GM19193 (cell line): ENCODE results near the gene SBF2.

ENCODE experiments used
- POLR2A ChIP-seq: IDR thresholded peaks from 4 replicates; pipeline ENCODE4 v1.6.1; 2011; ENCODE audit not compliant: insufficient read depth, insufficient read length; ENCODE audit errors: extremely low read depth

The SBF2 gene

DNA sequence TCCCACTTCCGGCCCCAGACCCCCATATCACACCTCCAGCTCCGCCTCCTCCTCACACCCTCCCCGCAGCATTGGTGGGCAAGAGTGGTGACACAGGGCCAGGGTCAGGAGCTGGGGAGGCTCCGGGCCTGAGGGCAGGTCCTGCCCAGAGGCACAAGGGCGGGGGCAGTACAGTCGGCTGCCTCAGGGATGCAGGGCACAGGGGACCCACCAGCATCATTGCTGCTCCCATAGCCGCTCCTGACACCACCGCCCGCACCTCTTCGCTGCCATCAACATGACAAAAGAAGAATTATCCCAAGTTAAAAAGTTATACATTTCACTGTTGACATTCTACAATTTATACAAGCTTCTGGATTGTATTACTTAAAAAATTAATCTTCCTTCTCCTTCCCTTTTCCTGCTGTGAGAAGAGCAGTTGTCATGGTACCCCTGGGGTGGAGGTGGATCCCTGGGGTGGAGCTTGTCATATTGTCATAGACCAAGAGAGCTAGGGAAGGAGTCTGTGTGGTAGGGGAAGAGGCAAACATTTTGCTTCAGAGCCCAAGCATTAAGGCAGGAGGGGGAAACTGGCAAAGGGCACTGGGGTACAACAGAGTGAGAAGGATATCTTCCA lies 4.1 kb downstream of the SBF2 start:
- TF ChIP-seq POLR2A: no peak

DNA sequence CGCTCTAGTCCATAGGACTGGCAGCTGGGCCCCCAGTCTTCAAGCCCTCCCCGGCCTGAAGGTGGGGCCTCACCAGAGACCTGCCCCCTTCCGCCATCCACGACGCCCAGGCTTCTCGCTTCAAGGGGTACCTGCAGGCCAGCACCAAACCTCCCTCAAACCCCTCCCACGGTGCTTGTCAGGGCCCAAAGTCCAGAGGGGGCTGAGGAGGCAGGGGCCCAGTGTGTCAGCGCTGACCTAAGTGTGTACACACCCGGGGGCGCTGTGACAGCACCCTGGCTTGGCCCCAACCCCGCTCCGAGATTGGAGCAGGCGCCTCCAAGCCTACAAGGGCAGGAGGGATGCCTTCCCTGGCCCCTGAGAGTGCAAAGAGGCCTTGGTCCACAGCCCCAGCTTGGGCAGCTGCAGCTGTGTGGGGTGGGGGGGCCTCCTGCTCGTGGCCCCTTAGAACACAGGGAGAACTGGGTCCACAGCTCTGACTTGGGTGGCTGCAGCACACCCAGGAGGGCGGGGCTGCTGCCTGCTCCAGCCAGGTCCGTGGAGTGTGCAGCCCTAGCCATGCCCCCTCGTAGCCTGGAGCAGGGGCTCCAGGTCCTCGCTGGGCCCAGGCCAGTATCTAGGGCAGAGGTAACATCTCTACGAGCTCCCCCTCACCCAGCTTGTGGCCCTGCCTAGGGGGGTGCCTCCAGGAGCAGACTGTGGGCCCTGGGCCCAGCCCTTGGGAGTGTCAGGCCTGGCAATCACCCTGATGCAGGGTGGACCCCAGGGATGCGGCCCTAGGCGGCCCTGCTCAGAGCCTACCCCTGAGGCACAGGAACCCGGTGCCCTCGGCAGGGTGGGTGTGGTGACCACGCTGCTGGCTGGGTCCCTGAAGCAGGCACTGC lies 4.9 kb downstream of the SBF2 start:
- TF ChIP-seq POLR2A: no peak

- no peak for TF ChIP-seq POLR2A
Observed at GRCh38 chr11:10287766-10288715, 6.0 kb downstream of the SBF2 start.

DNA sequence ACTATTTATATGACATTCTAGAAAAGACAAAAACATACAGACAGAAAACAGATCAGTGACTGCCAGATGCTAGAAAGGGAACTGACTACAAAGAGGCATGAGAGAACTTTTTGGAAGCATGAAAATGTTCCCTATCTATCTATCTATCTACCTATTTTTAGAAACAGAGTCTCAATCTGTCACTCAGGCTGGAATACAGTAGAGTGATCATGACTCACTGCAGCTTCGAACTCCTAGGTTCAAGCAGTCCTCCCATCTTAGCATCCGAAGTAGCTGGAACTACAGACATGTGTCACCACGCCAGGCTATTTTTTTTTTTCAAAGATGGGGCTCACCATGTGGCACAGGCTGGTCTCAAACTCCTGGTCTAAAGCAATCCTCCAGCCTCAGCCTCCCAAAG lies 6.9 kb downstream of the SBF2 start:
- no peak for TF ChIP-seq POLR2A

GRCh38 chr11:10285148-10285802 lies 8.7 kb downstream of the SBF2 start:
- TF ChIP-seq POLR2A: no peak

- TF ChIP-seq POLR2A: no peak
Observed at GRCh38 chr11:10283991-10284390, 10.0 kb downstream of the SBF2 start.

DNA sequence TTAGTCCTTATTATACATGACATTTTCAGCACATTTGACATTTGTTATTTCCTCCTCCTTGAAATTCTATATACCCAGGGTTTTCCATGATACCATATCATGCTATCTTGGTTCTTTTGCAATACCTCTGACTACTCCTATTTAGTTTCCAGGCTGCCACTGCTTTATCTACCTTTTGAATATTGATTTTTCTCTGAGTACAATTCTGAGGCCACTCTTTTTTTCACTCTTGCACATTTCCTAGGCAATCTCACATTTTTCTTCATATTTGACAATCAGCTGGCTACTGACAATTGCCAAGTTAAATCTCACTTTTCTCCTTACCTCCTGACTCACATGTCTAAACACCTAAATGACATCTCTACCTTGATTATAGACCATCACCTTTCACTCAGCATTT lies 11.9 kb downstream of the SBF2 start:
- TF ChIP-seq POLR2A: no peak

DNA sequence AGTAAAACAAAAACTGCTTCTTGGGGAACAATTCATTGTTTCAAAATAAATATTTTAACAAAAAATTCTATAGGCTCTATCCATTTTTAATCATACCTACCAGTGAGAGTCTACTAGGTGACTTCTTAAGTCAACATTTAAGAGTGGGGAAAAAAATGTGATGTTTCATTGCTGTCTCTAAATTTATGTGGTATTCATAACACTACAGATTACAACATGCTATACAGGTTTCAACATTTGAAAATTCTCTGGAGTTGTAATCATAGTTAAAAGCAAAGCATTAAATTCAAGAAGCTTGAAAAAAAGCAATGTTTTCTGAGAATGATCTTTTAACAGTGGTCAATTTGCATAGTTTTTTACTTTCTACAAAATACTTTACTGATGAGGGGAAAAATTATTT lies 18.3 kb downstream of the SBF2 start:
- TF ChIP-seq POLR2A: no peak

DNA sequence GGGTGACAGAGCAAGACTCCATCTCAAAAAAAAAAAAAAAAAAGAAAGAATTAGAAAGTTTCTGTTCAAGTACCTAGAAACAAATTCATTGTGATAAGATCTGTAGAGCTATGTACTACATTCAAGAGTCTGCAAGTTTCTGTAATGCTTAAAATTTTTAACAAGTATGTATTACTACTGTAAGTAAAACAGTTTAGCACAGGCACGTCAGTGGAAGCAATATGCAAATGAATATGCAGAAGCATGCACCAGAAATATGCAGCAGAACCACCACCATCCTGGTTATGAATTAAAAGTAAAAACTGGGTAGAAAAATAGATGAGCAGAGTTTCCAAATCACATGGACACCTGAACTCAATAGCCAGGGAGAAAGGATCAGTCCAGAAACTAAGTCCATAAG lies 19.3 kb downstream of the SBF2 start:
- TF ChIP-seq POLR2A: no peak

- no peak for TF ChIP-seq POLR2A
Observed at GRCh38 chr11:10273738-10274137, 20.3 kb downstream of the SBF2 start.

DNA sequence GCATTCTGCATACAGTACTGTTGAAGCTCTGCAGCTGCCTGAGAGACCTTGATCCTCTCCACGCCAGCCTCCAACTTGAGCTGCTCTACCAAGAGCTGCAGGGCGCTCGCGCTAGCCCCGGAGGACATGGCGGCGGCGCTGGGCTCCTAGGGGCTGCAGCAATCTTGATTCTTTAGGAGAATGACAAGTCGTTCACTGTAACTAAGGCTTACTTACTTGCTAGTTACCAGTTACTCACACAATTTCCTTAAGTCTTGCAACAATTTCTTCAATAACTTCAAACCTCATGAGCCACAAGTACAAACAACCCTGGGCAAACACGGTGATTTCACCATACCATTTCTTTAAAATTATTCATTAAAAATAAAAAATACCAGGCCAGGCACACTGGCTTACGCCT lies 21.9 kb downstream of the SBF2 start:
- no peak for TF ChIP-seq POLR2A

DNA sequence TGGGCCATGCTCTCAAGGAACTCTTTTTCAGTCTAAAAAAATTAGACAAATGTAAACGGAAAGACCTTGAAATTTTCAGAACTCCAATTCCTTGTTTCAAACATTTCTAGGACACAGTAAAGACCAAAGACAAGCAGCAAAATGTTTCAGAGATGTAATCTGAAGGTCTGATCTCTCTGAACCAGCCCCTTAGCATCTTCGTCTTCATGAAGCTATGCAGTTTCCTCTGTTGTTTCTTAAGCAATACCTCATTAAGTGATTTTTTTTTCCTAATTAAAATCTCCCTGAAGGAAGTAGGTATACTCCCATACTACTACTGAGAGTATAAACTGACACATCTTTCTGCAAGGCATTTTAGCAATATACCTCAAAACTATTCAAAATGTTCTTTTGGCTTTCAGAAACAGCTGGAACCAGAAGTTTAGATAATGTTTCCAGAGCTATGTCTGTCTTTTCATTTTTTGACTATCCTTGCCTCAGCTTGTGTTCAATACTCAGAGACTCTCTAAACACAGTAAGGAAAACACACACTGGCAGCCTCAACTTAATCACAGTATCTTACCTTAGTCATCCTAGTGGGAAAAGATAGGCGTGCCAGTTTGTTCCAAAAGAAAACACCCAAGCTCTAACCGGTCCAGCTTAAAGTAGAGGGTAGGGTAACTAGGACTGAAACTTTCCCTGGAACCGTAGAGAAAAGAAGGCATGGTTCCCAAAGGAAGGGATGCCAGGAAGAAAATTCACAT lies 25.1 kb downstream of the SBF2 start:
- TF ChIP-seq POLR2A: no peak

GRCh38 chr11:10267821-10268220 lies 26.2 kb downstream of the SBF2 start:
- TF ChIP-seq POLR2A: no peak

DNA sequence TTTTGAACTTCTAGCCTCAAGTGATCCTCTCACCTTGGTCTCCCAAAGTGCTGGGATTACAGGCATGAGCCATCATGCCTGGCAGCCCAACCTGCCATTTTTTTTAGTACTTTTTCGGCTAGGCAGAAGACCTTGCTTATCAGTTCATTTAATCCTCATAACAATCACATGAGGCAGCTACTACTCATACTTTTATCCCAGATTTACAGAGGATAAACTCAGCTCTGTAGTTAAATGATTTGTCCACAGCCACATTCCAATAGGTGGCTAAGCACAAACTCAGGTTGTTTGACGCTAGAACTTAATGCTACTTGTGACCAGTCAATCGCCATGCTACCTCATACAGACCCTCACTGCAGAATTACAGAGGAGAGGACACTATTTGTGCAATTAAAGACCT lies 28.1 kb downstream of the SBF2 start:
- no peak for TF ChIP-seq POLR2A

DNA sequence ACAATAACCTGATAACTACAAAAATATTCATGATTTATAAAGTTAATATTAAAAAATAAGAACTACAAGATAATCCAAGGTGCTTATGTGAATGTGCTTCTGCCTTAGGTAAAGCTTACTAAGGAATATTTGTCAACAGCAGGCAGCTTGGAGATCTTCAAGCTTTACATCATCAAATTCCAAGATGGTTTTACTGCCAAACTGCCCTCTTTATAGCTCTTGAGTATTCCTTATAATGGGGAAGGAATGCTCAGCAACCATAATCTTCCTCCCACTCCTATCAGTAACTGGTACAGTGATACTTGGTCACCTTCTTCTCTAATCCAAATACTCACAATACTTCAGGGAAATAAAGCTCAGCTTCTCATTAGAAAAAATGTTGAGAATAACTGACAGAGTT lies 30.1 kb downstream of the SBF2 start:
- no peak for TF ChIP-seq POLR2A

GRCh38 chr11:10261821-10262220 lies 32.2 kb downstream of the SBF2 start:
- TF ChIP-seq POLR2A: no peak
